ENCODE data around the gene C13orf42.

C13orf42 gene

DNA sequence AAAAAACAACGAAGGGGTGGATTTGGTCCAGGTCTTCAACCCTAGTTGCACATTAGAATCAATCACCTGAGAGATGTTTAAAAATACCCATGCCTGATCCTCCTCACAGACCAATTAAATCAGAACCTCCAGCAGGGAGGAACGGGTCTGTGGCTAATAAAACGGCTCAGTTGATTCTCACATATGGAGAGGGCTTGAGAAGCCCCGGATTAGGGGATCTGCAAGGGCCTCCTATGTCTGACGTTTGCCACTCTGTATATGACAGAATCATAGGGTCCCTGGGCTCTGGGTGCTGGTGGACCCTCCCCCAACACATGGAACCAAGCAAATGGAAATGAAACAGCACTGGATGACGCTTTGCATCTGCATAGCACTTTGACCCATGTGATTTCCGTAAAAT is 36.7 kb upstream of the C13orf42 start:
- Histone ChIP-seq H2AFZ (ENCODE audit: low read length) (no peak overlapping the region), H4K20me1 (ENCODE audit: insufficient read depth, low read length, poor library complexity, severe bottlenecking) (no peaks in the 10 kb centered on the region), H3K9ac (ENCODE audit: low read depth, low read length, poor library complexity, severe bottlenecking) (no peak overlapping the region), H3F3A (ENCODE audit: low read depth) (no peaks in the 10 kb centered on the region), H3K4me3 (ENCODE audit: low read length, poor library complexity, severe bottlenecking) (no peak overlapping the region), H3K79me2 (ENCODE audit: insufficient read depth, low read length) (no peaks in the 10 kb centered on the region), H3K9me2 (replicated peaks; ENCODE audit: low read depth, low read length) (no peaks in the 10 kb centered on the region), H3K36me3 (ENCODE audit: insufficient read depth, low read length) (no peaks in the 10 kb centered on the region), H3K27me3 (ENCODE audit: insufficient read depth, low read length, poor library complexity, severe bottlenecking) (no peaks in the 10 kb centered on the region), H3K9me3 (ENCODE audit: insufficient read depth, low read depth, low read length) (no peaks in the 10 kb centered on the region), H3K4me2 (ENCODE audit: low read depth, low read length, poor library complexity, severe bottlenecking) (no peak overlapping the region), H3K4me1 (ENCODE audit: insufficient read depth, low read length, poor library complexity, severe bottlenecking) (no peaks in the 10 kb centered on the region)
- TF ChIP-seq EZH2phosphoT487 (IDR thresholded peaks at IDR 0.05; ENCODE audit: borderline replicate concordance) = no peak
- TF ChIP-seq, protein P1, sequence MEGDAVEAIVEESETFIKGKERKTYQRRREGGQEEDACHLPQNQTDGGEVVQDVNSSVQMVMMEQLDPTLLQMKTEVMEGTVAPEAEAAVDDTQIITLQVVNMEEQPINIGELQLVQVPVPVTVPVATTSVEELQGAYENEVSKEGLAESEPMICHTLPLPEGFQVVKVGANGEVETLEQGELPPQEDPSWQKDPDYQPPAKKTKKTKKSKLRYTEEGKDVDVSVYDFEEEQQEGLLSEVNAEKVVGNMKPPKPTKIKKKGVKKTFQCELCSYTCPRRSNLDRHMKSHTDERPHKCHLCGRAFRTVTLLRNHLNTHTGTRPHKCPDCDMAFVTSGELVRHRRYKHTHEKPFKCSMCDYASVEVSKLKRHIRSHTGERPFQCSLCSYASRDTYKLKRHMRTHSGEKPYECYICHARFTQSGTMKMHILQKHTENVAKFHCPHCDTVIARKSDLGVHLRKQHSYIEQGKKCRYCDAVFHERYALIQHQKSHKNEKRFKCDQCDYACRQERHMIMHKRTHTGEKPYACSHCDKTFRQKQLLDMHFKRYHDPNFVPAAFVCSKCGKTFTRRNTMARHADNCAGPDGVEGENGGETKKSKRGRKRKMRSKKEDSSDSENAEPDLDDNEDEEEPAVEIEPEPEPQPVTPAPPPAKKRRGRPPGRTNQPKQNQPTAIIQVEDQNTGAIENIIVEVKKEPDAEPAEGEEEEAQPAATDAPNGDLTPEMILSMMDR (conservative IDR thresholded peaks at IDR 0.05; ENCODE audit: low read length) = no peak

DNA sequence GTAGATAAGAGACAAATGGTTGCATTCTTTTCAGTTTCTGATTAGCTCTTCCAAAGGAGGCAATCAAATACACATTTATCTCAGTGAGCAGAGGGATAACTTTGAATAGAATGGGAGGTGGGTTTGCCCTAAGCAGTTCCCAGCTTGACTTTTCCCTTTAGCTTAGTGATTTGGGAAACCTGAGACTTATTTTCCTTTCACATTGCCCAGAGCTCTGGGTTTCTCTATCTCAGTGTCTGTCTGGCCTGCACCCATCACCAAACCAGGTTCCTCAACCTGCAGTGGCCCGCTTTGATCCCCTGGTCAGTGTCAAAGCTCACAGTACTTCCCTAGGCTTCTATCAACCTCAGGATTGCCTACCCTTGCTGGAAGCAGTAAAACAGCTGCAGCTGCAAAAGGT is 35.6 kb upstream of the C13orf42 start:
- H4K20me1 ChIP-seq (ENCODE audit: insufficient read depth, low read length, poor library complexity, severe bottlenecking) = no peaks in the 10 kb centered on the region
- no peaks in the 10 kb centered on the region for H3K79me2 ChIP-seq (ENCODE audit: insufficient read depth, low read length)
- H3F3A ChIP-seq (ENCODE audit: low read depth) = no peaks in the 10 kb centered on the region
- TF ChIP-seq, protein P1 (conservative IDR thresholded peaks at IDR 0.05; ENCODE audit: low read length) = no peak
- TF ChIP-seq EZH2phosphoT487 (IDR thresholded peaks at IDR 0.05; ENCODE audit: borderline replicate concordance) = no peak
- no peaks in the 10 kb centered on the region for H3K9me3 ChIP-seq (ENCODE audit: insufficient read depth, low read depth, low read length)
- H3K27me3 ChIP-seq (ENCODE audit: insufficient read depth, low read length, poor library complexity, severe bottlenecking) = no peaks in the 10 kb centered on the region
- H3K4me2 ChIP-seq (ENCODE audit: low read depth, low read length, poor library complexity, severe bottlenecking) = no peak overlapping the region
- no peak overlapping the region for H3K4me3 ChIP-seq (ENCODE audit: low read length, poor library complexity, severe bottlenecking)
- H3K4me1 ChIP-seq (ENCODE audit: insufficient read depth, low read length, poor library complexity, severe bottlenecking) = no peaks in the 10 kb centered on the region
- no peak overlapping the region for H3K9ac ChIP-seq (ENCODE audit: low read depth, low read length, poor library complexity, severe bottlenecking)
- H3K36me3 ChIP-seq (ENCODE audit: insufficient read depth, low read length) = no peaks in the 10 kb centered on the region
- H2AFZ ChIP-seq (ENCODE audit: low read length) = no peak overlapping the region
- H3K9me2 ChIP-seq (replicated peaks; ENCODE audit: low read depth, low read length) = no peaks in the 10 kb centered on the region

DNA sequence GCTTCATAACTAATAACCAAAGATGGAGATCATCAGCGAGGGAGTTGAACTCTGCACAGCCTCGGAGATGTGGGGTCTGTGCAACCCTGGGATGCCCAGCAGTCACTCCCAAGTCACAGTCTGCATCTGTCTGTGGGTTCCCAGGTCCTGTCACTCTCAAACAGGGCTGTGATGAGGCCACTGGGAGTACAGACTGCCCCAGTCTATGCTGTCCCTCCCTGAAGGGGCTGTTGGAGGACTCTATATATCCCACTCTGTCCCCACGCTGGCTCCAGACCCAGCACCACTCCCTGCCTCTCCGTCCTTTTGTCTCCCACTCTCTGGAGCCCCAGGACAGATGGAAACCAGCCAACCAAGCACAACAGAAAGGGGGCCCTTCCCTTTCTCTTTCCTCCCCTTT is 26.2 kb upstream of the C13orf42 start:
- no peak for TF ChIP-seq EZH2phosphoT487 (IDR thresholded peaks at IDR 0.05; ENCODE audit: borderline replicate concordance)
- TF ChIP-seq, protein P1 (conservative IDR thresholded peaks at IDR 0.05; ENCODE audit: low read length) = no peak
- Histone ChIP-seq H3K4me1 (ENCODE audit: insufficient read depth, low read length, poor library complexity, severe bottlenecking) (no peaks in the 10 kb centered on the region), H3K4me2 (ENCODE audit: low read depth, low read length, poor library complexity, severe bottlenecking) (no peak overlapping the region)

More for the DNA sequence above, 26.2 kb upstream of the C13orf42 start:
- no peaks in the 10 kb centered on the region for H3K36me3 ChIP-seq (ENCODE audit: insufficient read depth, low read length)
- H3K79me2 ChIP-seq (ENCODE audit: insufficient read depth, low read length) = no peaks in the 10 kb centered on the region
- no peaks in the 10 kb centered on the region for H3F3A ChIP-seq (ENCODE audit: low read depth)
- no peaks in the 10 kb centered on the region for H4K20me1 ChIP-seq (ENCODE audit: insufficient read depth, low read length, poor library complexity, severe bottlenecking)
- H3K9me2 ChIP-seq (replicated peaks; ENCODE audit: low read depth, low read length) = no peaks in the 10 kb centered on the region
- no peak overlapping the region for H3K4me3 ChIP-seq (ENCODE audit: low read length, poor library complexity, severe bottlenecking)
- H3K9me3 ChIP-seq (ENCODE audit: insufficient read depth, low read depth, low read length) = no peaks in the 10 kb centered on the region
- no peaks in the 10 kb centered on the region for H3K27me3 ChIP-seq (ENCODE audit: insufficient read depth, low read length, poor library complexity, severe bottlenecking)
- no peak overlapping the region for H2AFZ ChIP-seq (ENCODE audit: low read length)
- no peak overlapping the region for H3K9ac ChIP-seq (ENCODE audit: low read depth, low read length, poor library complexity, severe bottlenecking)
